G401 (cell line): ENCODE measurements around the gene SRCIN1. TPM values are rescaled to one million over a fixed set of nuclear protein-coding genes. Genes with fewer than 3 reads are reported as not detected.

ENCODE experiments used
- total RNA-seq: library from RNA; depleted of rRNA; stranded (reverse); fragments of >200 nt; shearing (Covaris generic); gene quantifications from 2 replicates; pipeline ENCODE4 v1.2.3, GENCODE V29; 2014; rRNA removed

The SRCIN1 gene
- total RNA-seq, 1 experiment from 2014 or later = 12.4 TPM

Other genes with a start within 250 kb of the SRCIN1 start
- gene ARHGAP23, start 177.5 kb downstream of the SRCIN1 start, total RNA-seq = 2.4 and 6.4 TPM in 2 replicates
- 46.5 and 50.5 TPM in 2 replicates for gene EPOP, start 69.0 kb upstream of the SRCIN1 start, total RNA-seq
- gene MLLT6, start 99.3 kb upstream of the SRCIN1 start, total RNA-seq = 21.8 and 30.6 TPM in 2 replicates
- 7.5 and 7.9 TPM in 2 replicates for gene CISD3, start 124.4 kb upstream of the SRCIN1 start, total RNA-seq
- 5.5 and 12.5 TPM in 2 replicates for gene PCGF2, start 142.4 kb upstream of the SRCIN1 start, total RNA-seq
- 277 and 414 TPM in 2 replicates for gene PSMB3, start 146.8 kb upstream of the SRCIN1 start, total RNA-seq
- 46.2 and 49.8 TPM in 2 replicates for gene PIP4K2B, start 193.6 kb upstream of the SRCIN1 start, total RNA-seq
- 11.2 and 19.9 TPM in 2 replicates for gene CWC25, start 219.4 kb upstream of the SRCIN1 start, total RNA-seq
- 1,883 and 2,158 TPM in 2 replicates for gene RPL23, start 247.8 kb upstream of the SRCIN1 start, total RNA-seq